HG03039 (cell line): ENCODE data around the gene SNTG2.

Experiments
- ATAC-seq: cut with Tn5 transposase; IDR thresholded peaks from one replicate; pipeline ENCODE4 v1.9.1; 2021; ENCODE audit warnings: mild to moderate bottlenecking, moderate library complexity; ENCODE audit not compliant: unreplicated experiment

The SNTG2 gene

GRCh38 chr2:1259746-1260145 is 309.1 kb downstream of the SNTG2 start:
- no peak for ATAC-seq

DNA sequence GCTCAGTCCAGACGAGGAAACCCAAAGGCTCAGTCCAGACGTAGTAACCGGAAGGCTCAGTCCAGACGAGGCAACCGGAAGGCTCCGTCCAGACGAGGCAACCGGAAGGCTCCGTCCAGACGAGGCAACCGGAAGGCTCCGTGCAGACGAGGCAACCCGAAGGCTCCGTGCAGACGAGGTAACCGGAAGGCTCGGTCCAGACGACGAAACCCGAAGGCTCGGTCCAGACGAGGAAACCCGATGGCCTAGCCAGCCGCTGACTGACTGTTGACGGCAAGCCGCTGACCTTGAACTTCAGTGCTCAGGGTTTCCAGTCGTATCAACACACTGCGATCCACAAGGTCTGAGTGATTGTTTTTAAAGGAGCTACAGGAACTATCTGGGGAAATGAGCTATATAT is 312.0 kb downstream of the SNTG2 start:
- ATAC-seq: no peak

GRCh38 chr2:1265454-1265853 is 314.8 kb downstream of the SNTG2 start:
- no peak for ATAC-seq

GRCh38 chr2:1266351-1266750 is 315.7 kb downstream of the SNTG2 start:
- no peak for ATAC-seq

DNA sequence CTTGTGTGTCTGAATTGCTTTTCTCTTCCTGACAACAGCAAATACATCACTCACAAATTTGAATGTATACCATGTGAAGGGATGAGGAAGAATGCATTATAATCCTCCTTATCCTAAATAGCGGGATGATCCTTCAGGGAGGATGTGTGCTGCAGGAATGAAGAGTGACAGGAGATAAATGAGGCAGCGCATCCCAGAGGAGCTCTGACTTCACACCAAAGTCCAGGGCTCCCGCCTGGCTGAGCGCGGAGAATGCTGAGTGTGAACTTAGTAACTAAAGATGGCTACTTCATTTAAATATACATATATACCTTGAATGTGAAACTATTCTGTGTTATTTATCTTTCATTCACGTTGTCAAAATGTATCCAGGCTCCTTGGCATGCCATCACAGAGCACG is 317.4 kb downstream of the SNTG2 start:
- no peak for ATAC-seq

- ATAC-seq: no peak
These were observed 319.2 kb downstream of the SNTG2 start for GRCh38 chr2:1269812-1270211.

DNA sequence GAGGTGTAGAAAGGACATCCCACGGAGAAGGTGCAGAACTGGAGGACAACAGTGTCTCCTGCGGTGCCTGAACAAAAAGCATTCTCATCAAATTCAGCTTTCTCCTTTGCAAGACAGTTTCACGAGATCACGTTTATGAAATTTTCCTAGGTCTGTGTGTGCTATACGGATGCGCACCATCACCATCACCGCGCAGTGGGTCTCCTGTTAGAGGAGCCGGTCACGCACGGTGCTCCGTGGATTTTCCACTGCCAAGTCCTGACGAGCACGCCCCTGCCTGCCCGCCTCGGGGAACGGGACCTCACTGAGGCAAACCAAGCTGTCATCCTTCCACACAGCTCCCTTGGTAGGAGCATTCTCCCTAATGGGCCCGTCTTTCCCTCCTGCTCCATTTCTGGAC is 322.2 kb downstream of the SNTG2 start:
- no peak for ATAC-seq

DNA sequence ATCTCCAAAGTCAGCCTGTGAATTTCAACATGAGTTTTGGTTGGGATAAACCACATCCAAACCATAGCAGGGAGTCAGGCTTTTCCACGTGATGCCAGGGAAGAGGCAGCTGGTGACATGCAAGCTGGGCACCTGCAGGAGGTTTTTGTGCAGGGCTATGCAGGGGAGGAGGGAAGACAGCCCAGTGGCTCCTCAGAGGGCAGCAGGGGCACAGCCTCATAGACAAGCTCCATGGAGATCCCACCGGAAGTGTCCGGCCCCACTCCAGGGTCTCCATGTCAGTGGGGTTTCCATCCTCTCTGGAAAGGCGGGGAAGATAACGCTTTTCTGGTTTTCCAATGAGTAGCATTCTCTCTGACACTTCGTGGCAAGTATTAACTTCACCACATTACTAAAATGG is 327.0 kb downstream of the SNTG2 start:
- no peak for ATAC-seq

DNA sequence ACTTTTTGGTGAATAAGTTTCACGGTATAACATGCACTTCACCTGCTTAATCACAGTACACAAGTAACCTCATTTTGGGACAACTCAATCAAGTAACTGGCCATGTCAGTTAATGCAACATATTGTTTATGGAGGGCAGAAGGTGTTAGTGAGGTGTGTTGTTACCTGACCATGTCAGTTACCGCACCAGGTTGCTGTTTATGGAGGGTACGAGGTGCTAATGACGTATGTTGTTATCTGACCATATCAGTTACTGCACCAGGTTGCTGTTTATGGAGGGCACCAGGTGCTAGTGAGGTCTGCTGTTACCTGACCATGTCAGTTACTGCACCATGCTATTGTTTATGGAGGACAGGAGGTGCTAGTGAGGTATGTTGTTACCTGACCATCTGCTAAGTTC is 327.5 kb downstream of the SNTG2 start:
- ATAC-seq: no peak

DNA sequence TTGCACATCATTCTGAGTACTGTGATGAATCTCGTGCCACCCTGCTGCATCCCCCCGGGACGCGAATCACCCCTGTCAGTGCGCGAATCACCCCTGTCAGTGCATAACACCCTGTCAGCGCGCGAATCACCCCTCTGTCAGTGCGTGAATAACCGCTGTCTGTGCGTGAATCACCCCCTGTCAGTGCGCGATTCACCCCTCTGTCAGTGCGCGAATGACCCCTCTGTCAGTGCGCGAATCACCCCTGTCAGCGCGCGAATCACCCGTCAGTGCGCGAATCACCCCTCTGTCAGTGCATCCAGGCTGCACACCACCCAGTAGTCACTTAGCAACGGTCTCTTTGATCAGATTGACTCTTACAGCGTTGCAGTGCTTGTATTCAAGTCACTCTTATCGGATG is 328.2 kb downstream of the SNTG2 start:
- no peak for ATAC-seq

DNA sequence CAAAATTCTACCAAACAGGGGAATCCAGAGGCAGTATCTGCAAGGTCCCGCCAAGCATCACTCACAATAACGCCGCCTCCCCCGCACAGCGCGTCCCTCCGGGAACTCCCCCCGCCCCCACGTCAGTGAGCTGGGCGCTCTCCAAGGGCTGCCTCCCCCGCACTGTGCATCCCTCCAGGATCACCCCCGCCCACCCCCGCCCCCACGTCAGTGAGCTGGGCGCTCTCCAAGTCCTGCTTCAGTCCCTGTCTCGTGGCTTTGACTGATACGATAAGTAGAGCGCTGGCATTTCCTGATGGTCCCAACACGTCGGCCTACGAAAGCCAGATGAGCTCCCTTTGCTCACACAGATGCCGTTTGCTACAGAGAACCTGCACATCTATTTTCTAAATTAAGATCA is 331.9 kb downstream of the SNTG2 start:
- ATAC-seq: no peak

- no peak for ATAC-seq
These were observed 332.6 kb downstream of the SNTG2 start for GRCh38 chr2:1283020-1283801.

GRCh38 chr2:1283871-1284270 is 333.2 kb downstream of the SNTG2 start:
- ATAC-seq: no peak

DNA sequence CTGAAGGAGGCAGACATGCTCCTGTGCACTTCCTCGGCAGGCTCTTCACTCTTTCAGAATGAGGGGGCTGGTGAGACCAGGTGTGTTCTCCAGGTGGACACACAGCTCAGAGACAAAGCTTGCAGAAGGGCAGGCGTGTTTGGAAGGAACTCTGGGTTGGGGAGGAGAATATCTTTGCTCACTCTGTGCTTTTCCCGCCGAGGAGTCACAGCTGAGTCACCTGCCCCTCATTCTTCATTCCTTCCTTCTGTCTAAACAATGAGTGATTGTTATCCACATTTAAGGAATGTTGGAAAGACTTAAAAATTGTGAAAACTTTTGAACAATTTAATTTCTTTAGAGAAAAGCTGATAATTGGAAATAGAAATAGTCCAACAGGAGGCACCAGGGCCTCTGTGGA is 336.3 kb downstream of the SNTG2 start:
- no peak for ATAC-seq

DNA sequence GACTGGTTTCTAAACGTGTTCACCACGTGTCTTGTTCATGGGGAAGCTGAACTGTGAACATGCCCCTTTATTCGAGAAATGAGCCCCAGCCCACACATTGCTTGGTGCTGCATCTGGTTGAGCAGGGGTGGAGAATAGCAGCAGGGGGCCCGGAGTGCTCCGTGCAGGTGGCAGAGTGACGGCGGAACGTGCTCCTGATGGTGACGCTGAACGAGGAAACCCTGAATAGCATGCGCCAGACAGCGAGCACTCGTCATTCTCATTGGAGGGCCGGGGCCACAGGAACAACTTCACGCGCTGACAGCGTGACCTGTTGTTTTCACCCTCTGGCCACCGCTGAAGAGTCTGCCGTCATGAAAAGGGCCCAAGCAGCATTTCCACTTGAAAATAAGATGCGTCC is 336.8 kb downstream of the SNTG2 start:
- no peak for ATAC-seq

DNA sequence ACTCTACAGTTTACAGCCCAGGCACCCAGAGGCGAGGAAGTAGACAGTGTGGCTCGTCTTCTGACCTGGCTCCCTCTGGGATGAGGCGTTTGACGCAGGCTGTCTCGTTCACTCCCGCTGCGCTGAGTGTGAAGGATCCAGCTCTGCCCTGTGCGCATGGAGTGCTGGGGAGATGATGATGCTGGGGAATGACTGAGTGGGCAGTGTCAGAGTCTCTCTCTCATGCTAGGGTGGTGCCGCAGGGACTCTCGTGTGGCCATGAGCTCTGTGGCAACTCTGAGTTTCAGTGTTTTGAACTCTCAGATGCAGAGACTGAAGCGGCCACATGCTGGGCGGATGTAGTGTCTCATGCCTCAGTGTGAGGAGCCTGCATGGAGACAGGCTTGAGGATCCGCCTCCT is 344.3 kb downstream of the SNTG2 start:
- ATAC-seq: no peak

DNA sequence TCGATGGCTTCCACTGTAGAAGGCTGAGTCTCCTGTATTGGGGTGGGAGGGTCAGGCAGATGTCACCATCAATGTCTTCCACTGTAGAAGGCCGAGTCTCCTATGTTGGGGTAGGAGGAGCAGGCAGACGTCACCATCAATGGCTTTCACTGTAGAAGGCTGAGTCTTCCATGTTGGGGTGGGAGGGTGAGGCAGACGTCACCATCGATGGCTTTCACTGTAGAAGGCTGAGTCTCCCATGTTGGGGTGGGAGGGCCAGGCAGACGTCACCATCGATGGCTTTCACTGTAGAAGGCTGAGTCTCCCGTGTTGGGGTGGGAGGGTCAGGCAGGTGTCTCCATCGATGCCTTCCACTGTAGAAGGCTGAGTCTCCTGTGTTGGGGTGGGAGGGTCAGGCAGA is 345.1 kb downstream of the SNTG2 start:
- no peak for ATAC-seq

DNA sequence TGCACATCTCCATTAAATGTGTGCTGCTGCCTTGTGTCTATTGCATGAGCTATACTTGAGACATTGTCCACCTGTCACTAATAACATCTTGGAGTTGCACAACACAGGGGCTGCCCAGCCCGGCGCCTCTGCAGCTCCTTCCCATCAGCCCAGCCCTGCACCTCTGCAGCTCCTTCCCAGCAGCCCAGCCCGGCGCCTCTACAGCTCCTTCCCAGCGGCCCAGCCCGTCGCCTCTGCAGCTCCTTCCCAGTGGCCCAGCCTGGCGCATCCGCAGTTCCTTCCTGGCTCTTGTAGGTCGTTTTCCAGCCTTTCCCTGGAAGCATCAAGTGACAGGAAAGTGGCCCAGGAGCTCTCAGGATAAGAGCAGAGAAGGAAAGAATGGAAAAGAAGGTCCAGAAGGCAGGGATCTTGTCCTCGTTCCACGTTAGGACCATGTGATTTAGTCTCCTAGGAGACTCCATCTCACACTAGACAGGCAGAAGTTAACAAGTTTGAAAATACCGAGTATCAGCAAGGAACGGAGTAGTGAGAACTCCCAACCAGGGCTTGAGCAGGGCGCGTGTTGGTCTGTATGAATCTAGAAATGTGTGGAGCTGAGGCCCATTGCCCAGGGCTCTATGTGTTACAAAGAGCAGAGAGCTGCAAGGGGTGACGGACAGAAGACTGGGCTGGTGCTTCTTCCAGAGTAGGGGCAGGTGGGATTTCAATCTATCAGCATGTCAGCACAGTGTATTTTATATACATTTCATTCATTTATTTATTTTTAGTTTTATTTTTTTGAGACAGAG is 346.9 kb downstream of the SNTG2 start:
- no peak for ATAC-seq

DNA sequence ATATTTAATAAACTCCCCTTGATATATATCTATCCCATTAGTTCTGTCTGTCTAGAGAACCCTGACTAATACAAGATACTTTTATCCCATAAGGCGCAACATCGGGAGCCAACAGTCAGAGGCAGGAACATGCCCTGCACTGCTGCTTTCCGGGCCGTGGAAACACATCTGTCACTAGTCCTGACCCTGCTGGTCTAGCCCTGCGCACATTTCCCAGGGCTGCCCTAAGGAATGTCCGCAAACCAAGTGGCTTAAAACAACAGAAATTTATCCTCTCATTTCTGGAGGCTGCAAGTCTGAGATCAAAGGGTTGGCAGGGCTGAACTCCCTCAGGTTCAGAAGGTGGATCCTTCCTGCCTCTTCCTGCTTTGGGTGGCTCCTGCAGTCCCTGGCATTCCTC is 348.4 kb downstream of the SNTG2 start:
- ATAC-seq: no peak

DNA sequence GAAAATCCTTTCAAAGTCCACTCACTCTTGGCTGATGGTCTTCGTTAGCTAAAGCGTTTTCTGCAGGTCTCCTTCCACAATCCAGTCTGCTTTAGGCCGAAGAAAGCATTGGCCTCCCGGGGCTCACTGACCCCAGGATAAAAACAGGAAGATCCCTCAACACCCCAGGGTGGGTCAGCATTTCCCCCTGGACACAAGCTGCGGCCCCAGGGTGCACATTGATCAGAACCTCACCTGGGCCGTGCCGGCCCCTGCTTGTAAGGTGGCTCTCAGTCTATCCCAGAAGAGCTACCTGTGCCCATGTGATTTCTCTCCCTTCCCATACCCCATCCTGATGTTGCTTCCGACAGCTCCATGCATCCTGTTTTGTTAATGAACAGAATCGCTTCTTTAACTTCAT is 349.6 kb downstream of the SNTG2 start:
- no peak for ATAC-seq

- ATAC-seq: no peak
These were observed 350.4 kb downstream of the SNTG2 start for GRCh38 chr2:1301056-1301455.

GRCh38 chr2:1305342-1306013 is 354.8 kb downstream of the SNTG2 start:
- ATAC-seq: no peak
